PC-3 (cell line): ENCODE measurements around the gene ADTRP. TPM values are rescaled to one million over a fixed set of nuclear protein-coding genes. Genes with fewer than 3 reads are reported as not detected.
A peak's percentile ranks its signal among the peaks of the same experiment; 100 is the strongest.

Source experiments
- ATAC-seq: fragments of 200-7000 bp; cut with Tn5 transposase; 2 replicates; pipeline ENCODE4 v1.9.1; 2020; ENCODE audit warnings: mild to moderate bottlenecking, moderate library complexity
- BruUV-seq: library from RNA; stranded (reverse); fragments of 400-500 nt; replicated peaks from 2 replicates; lab custom pipeline; 2021; lab: Mats Ljungman, UMichigan
- CTCF ChIA-PET: fragments of 300-600 bp; sonication (Branson Sonifier 250); formaldehyde crosslinking; loops from one replicate; lab custom pipeline; 2022; ENCODE audit warnings: antibody characterized with exemption; lab: Charles Lee
- POLR2A ChIA-PET: fragments of 300-600 bp; sonication (Branson Sonifier 250); formaldehyde crosslinking; loops from one replicate; lab custom pipeline; 2022; ENCODE audit warnings: antibody characterized with exemption; ENCODE audit not compliant: unreplicated experiment; lab: Charles Lee
- DNase-seq: peaks from one replicate; pipeline ENCODE4 v3.0.0-alpha.2; 2015
- H2AFZ ChIP-seq: fragments of 300-600 bp; sonication (generic); 2 replicates; pipeline ENCODE4 v1.6.0; 2016; ENCODE audit warnings: antibody characterized with exemption, low read length
- H3F3A ChIP-seq: fragments of 300-600 bp; sonication (generic); one replicate; pipeline ENCODE4 v1.6.0; 2017; ENCODE audit warnings: antibody characterized with exemption, low read length, control low read depth, mild to moderate bottlenecking; ENCODE audit not compliant: unreplicated experiment
- H3K27ac ChIP-seq: fragments of 300-600 bp; sonication (generic); 2 replicates; pipeline ENCODE4 v1.5.1; 2016; ENCODE audit warnings: mild to moderate bottlenecking, low read length
- H3K27me3 ChIP-seq: fragments of 300-600 bp; sonication (generic); 2 replicates; pipeline ENCODE4 v1.6.1; 2016; ENCODE audit warnings: low read length, mixed read lengths
- H3K36me3 ChIP-seq: fragments of 300-600 bp; sonication (generic); 2 replicates; pipeline ENCODE4 v1.6.1; 2016; ENCODE audit warnings: low read depth, mixed run types, low read length, mixed read lengths
- H3K4me1 ChIP-seq: fragments of 300-600 bp; sonication (generic); 2 replicates; pipeline ENCODE4 v1.5.1; 2016; ENCODE audit warnings: low read length; ENCODE audit not compliant: insufficient read depth
- H3K4me2 ChIP-seq: fragments of 300-600 bp; sonication (generic); 2 replicates; pipeline ENCODE4 v1.6.0; 2016; ENCODE audit warnings: low read length
- H3K4me3 ChIP-seq: fragments of 300-600 bp; sonication (generic); 2 replicates; pipeline ENCODE4 v1.5.1; 2016; ENCODE audit warnings: mild to moderate bottlenecking, low read length, mixed read lengths
- H3K79me2 ChIP-seq: fragments of 300-600 bp; sonication (generic); 2 replicates; pipeline ENCODE4 v1.6.1; 2017; ENCODE audit warnings: low read length, mixed read lengths
- H3K9ac ChIP-seq: fragments of 300-600 bp; sonication (generic); 2 replicates; pipeline ENCODE4 v1.6.0; 2016; ENCODE audit warnings: mild to moderate bottlenecking, low read length
- H3K9me2 ChIP-seq: fragments of 300-600 bp; sonication (generic); replicated peaks from 2 replicates; pipeline ENCODE4 v1.6.1; 2016; ENCODE audit warnings: mixed run types, low read length, mixed read lengths
- H3K9me3 ChIP-seq: fragments of 300-600 bp; sonication (generic); 2 replicates; pipeline ENCODE4 v1.6.1; 2016; ENCODE audit warnings: low read length, mixed read lengths
- H4K20me1 ChIP-seq: fragments of 300-600 bp; sonication (generic); 2 replicates; pipeline ENCODE4 v1.6.1; 2016; ENCODE audit warnings: low read length, mixed read lengths
- EZH2 ChIP-seq: fragments of 300-600 bp; sonication (generic); IDR thresholded peaks from one replicate; pipeline ENCODE4 v1.6.1; 2017; ENCODE audit warnings: antibody characterized with exemption, mild to moderate bottlenecking, low read length; ENCODE audit not compliant: unreplicated experiment
- EZH2phosphoT487 ChIP-seq: fragments of 300-600 bp; sonication (generic); IDR thresholded peaks from 2 replicates; pipeline ENCODE4 v1.6.1; 2018; ENCODE audit warnings: mild to moderate bottlenecking, antibody characterized with exemption, low read length, borderline replicate concordance
- intact Hi-C: fragments of 100-400 bp; cut with micrococcal nuclease; formaldehyde crosslinking; loops from 2 replicates; pipeline ENCODE4 v1.9.0; 2023
- total RNA-seq: library from RNA; depleted of rRNA; stranded (reverse); fragments of >200 nt; gene quantifications from 2 replicates; pipeline ENCODE4 v1.2.3, GENCODE V29; 2014
- TF ChIP-seq, protein P1 (sequence below): fragments of 300-600 bp; sonication (generic); conservative IDR thresholded peaks from 2 replicates; pipeline ENCODE4 v1.5.1; 2017; ENCODE audit warnings: antibody characterized with exemption, low read depth, mild to moderate bottlenecking, low read length

Gene ADTRP
- total RNA-seq, 1 experiment from 2014 or later = not detected

DNA sequence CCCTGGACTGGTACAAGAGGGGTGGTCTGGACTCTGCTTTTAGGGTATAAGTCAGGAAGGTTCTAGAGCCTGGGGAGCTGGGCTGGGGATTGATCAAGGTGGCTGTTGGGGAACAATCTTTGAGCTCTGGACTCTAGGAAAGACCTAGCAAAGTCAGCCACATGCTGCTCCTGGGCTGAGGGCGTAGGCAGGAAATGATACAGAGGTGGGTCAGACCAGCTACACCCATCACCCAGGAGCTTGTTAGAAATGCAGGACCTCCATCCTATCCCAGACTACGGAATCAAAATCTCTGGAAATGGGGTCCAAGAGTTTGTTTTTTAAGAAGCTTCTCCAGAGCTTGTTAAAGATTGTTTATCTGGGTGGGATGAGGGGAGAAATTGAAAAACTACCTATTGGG, 9.4 kb downstream of the ADTRP start:
- Histone ChIP-seq H2AFZ (no peak overlapping the region), H3K9ac (0 out of 2 replicates have a peak overlapping the region, but pooled peaks have one; percentile 17), H3F3A (peaks cover 24% of the 10 kb centered on the region), H3K36me3 (no peaks in the 10 kb centered on the region), H3K79me2 (no peaks in the 10 kb centered on the region), H3K4me3 (no peak overlapping the region), H4K20me1 (no peaks in the 10 kb centered on the region), H3K9me2 (no peaks in the 10 kb centered on the region), H3K27me3 (no peaks in the 10 kb centered on the region), H3K4me2 (peak overlapping the region; percentile 30), H3K9me3 (no peaks in the 10 kb centered on the region), H3K27ac (peak overlapping the region; percentile 48), H3K4me1 (peaks cover 77% of the 10 kb centered on the region)
- TF ChIP-seq EZH2phosphoT487 (no peak), EZH2 (no peak)
- TF ChIP-seq, protein P1, sequence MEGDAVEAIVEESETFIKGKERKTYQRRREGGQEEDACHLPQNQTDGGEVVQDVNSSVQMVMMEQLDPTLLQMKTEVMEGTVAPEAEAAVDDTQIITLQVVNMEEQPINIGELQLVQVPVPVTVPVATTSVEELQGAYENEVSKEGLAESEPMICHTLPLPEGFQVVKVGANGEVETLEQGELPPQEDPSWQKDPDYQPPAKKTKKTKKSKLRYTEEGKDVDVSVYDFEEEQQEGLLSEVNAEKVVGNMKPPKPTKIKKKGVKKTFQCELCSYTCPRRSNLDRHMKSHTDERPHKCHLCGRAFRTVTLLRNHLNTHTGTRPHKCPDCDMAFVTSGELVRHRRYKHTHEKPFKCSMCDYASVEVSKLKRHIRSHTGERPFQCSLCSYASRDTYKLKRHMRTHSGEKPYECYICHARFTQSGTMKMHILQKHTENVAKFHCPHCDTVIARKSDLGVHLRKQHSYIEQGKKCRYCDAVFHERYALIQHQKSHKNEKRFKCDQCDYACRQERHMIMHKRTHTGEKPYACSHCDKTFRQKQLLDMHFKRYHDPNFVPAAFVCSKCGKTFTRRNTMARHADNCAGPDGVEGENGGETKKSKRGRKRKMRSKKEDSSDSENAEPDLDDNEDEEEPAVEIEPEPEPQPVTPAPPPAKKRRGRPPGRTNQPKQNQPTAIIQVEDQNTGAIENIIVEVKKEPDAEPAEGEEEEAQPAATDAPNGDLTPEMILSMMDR = no peak
- no TSS peak for BruUV-seq
- ATAC-seq (no peak), DNase-seq (peak; percentile 60)
- CTCF ChIA-PET = no interaction called here
- POLR2A ChIA-PET = no interaction called here
- intact Hi-C loops = no loop called here

DNA sequence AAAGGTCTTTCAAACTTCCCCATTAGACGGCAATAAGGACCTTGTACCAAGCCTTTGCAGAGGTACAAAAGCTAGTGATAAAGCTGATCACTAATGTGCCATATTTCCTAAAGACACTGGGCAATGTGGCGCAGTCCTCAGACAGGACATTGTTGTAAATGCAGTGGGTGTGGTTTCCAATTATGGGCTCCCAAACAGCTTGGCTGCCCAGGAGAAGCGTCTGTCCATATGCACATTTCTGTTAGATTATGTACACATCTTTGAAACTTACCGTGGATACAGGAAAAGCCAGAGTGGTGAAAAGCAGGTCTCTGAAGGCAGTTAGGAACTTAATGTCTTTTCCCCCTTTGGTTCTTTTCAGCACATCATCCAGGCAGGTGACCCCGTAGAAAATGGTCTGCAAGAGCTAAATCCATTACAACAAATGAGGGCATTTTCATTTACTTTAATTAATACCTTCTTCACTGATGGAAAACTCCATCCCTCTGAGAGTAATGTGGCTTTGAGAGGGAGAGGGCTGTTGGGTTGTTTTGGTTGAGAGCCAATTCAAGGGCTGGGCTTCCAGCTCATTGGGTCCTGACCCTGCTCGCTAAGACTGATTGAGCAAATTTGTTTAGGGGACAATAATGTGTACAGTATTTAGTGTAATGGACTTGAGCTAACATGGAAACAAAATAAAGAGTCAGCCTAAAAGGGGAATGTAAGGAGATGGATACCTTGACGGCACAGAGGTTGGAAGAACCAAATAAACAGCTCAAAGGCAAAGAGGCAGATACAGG, 10.4 kb downstream of the ADTRP start:
- Histone ChIP-seq H3K4me3 (no peak overlapping the region), H4K20me1 (no peaks in the 10 kb centered on the region), H2AFZ (no peak overlapping the region), H3K9ac (no peak overlapping the region), H3K4me1 (peaks cover 75% of the 10 kb centered on the region), H3K9me2 (no peaks in the 10 kb centered on the region), H3K36me3 (no peaks in the 10 kb centered on the region), H3K79me2 (no peaks in the 10 kb centered on the region), H3K9me3 (no peaks in the 10 kb centered on the region), H3K27ac (peak overlapping the region; percentile 48; the same call in 1 of the 2 replicates), H3K4me2 (no peak overlapping the region), H3F3A (peaks cover 24% of the 10 kb centered on the region), H3K27me3 (no peaks in the 10 kb centered on the region)
- ATAC-seq = no peak
- peak; percentile 20 for DNase-seq
- BruUV-seq = no TSS peak
- intact Hi-C loops = no loop called here
- POLR2A ChIA-PET = interaction anchor here (0.5 kb wide), 1 partner anchor 1035 kb away, joined by 3 read pairs; no protein-coding TSS in a partner anchor
- CTCF ChIA-PET = no interaction called here
- no peak for TF ChIP-seq EZH2
- TF ChIP-seq, protein P1 = no peak
- TF ChIP-seq EZH2phosphoT487 = no peak

DNA sequence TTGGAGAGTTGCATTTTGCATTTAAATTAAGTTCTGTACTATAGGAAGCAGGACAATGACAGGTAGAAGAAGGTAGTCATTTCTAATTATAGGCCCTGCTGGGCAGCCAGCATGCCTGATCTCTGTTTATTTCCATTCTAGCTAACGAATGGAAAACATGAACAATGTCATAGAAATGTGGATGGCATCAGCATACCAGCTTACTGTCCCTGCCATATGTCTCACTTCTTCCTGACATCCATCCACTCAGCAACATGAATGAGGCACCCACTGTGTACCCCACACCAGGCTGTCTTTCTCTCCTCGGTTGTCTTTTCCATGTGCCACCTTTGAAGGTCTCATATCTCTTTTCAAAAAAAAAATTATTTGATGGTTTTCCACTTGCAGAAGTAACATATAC, 11.1 kb downstream of the ADTRP start:
- peak overlapping the region; percentile 48; the same call in 1 of the 2 replicates for H3K4me2 ChIP-seq
- H3K4me1 ChIP-seq = peaks cover 73% of the 10 kb centered on the region
- intact Hi-C loops = no loop called here
- POLR2A ChIA-PET = interaction anchor here (0.5 kb wide), 1 partner anchor 1034 kb away, joined by 3 read pairs; no protein-coding TSS in a partner anchor
- H3K9me2 ChIP-seq = no peaks in the 10 kb centered on the region
- H3K36me3 ChIP-seq = no peaks in the 10 kb centered on the region
- BruUV-seq = no TSS peak
- no peaks in the 10 kb centered on the region for H3K9me3 ChIP-seq
- no peak for DNase-seq
- ATAC-seq = no peak
- no peak overlapping the region for H3K9ac ChIP-seq
- no peaks in the 10 kb centered on the region for H4K20me1 ChIP-seq
- H3K27me3 ChIP-seq = no peaks in the 10 kb centered on the region
- CTCF ChIA-PET = no interaction called here
- H2AFZ ChIP-seq = no peak overlapping the region
- H3K79me2 ChIP-seq = no peaks in the 10 kb centered on the region
- H3K4me3 ChIP-seq = no peak overlapping the region
- H3K27ac ChIP-seq = peak overlapping the region; percentile 84
- TF ChIP-seq EZH2phosphoT487 (no peak), EZH2 (no peak)
- TF ChIP-seq, protein P1 = no peak
- H3F3A ChIP-seq = peaks cover 24% of the 10 kb centered on the region
